Right cardiac atrium (tissue), 5 donors: Measurements from ENCODE around the gene NPHS1. TPM values are rescaled to one million over a fixed set of nuclear protein-coding genes. Genes with fewer than 3 reads are reported as not detected.

Experiments
- polyA plus RNA-seq: library from polyadenylated mRNA; stranded (reverse); fragments of 200-250 nt; gene quantifications from one replicate; pipeline ENCODE4 v1.2.3, GENCODE V29; 2013
- total RNA-seq, 4 donors: library from RNA; stranded (reverse); fragmentation: NEBNext Ultra II Directional; extraction: Animal tissue kit (Norgen Biotek cat#: 25700); gene quantifications; one replicate each; pipeline ENCODE4 v1.2.1, GENCODE V29; 2021
- donor health status: healthy with polysubstance abuse.
- donor health status: DM: no; HTN: yes; CAD: no.
- donor health status: DM: no; HTN: no; CAD: no.
- donor health status: DM: no; HTN: yes; CAD: no; lungs with severe emphysema.
- donor health status: DM: yes; HTN: yes; CAD: no.

NPHS1 gene
- total and polyA plus RNA-seq, 5 donors = not detected

Other genes with a start within 250 kb of the NPHS1 start
- 1 to 10 TPM; 3.1 to 5.6 (median 4.8) TPM for gene HAUS5, start 239.8 kb downstream of the NPHS1 start, total RNA-seq
- 4.5 TPM for gene HAUS5, start 239.8 kb downstream of the NPHS1 start, polyA plus RNA-seq
- gene RBM42, start 223.5 kb downstream of the NPHS1 start, total RNA-seq = 10 to 100 TPM; 52.0 to 57.9 (median 54.2) TPM
- 50.9 TPM for gene RBM42, start 223.5 kb downstream of the NPHS1 start, polyA plus RNA-seq
- 1 to 10 TPM in 1 of 4 donors, under 1 TPM in 2, not detected in 1; 0.41 to 1.0 (median 0.59) TPM for gene ETV2, start 210.8 kb downstream of the NPHS1 start, total RNA-seq
- 0.77 TPM for gene ETV2, start 210.8 kb downstream of the NPHS1 start, polyA plus RNA-seq
- 1,000 to 10,000 TPM in 3 of 4 donors, 100 to 1,000 TPM in 1; 899 to 1,285 (median 1,111) TPM for gene COX6B1, start 204.2 kb downstream of the NPHS1 start, total RNA-seq
- 3,084 TPM for gene COX6B1, start 204.2 kb downstream of the NPHS1 start, polyA plus RNA-seq
- gene UPK1A, start 186.0 kb downstream of the NPHS1 start, total RNA-seq = not detected
- gene UPK1A, start 186.0 kb downstream of the NPHS1 start, polyA plus RNA-seq = not detected
- not detected for gene ZBTB32, start 147.9 kb downstream of the NPHS1 start, total RNA-seq
- not detected for gene ZBTB32, start 147.9 kb downstream of the NPHS1 start, polyA plus RNA-seq
- gene KMT2B, start 134.5 kb downstream of the NPHS1 start, total RNA-seq = 10 to 100 TPM; 14.7 to 19.1 (median 17.8) TPM
- gene KMT2B, start 134.5 kb downstream of the NPHS1 start, polyA plus RNA-seq = 13.8 TPM
- 1 to 10 TPM; 1.8 to 6.3 (median 4.4) TPM for gene IGFLR1, start 110.1 kb downstream of the NPHS1 start, total RNA-seq
- 4.7 TPM for gene IGFLR1, start 110.1 kb downstream of the NPHS1 start, polyA plus RNA-seq
- 10 to 100 TPM; 19.6 to 31.3 (median 22.8) TPM for gene U2AF1L4, start 107.1 kb downstream of the NPHS1 start, total RNA-seq
- 32.3 TPM for gene U2AF1L4, start 107.1 kb downstream of the NPHS1 start, polyA plus RNA-seq
- gene PSENEN, start 106.9 kb downstream of the NPHS1 start, total RNA-seq = 10 to 100 TPM; 40.0 to 50.4 (median 43.8) TPM
- gene PSENEN, start 106.9 kb downstream of the NPHS1 start, polyA plus RNA-seq = 69.7 TPM
- gene LIN37, start 103.9 kb downstream of the NPHS1 start, total RNA-seq = 10 to 100 TPM in 2 of 4 donors, 1 to 10 TPM in 2; 8.2 to 14.6 (median 10.3) TPM
- gene LIN37, start 103.9 kb downstream of the NPHS1 start, polyA plus RNA-seq = 17.9 TPM
- 100 to 1,000 TPM; 107 to 207 (median 148) TPM for gene HSPB6, start 95.5 kb downstream of the NPHS1 start, total RNA-seq
- 209 TPM for gene HSPB6, start 95.5 kb downstream of the NPHS1 start, polyA plus RNA-seq
- gene PROSER3, start 94.3 kb downstream of the NPHS1 start, total RNA-seq = 10 to 100 TPM in 1 of 4 donors, 1 to 10 TPM in 3; 5.6 to 10.3 (median 7.4) TPM
- 6.4 TPM for gene PROSER3, start 94.3 kb downstream of the NPHS1 start, polyA plus RNA-seq
- 10 to 100 TPM in 1 of 4 donors, 1 to 10 TPM in 3; 1.5 to 11.8 (median 4.9) TPM for gene ARHGAP33, start 76.9 kb downstream of the NPHS1 start, total RNA-seq
- 4.3 TPM for gene ARHGAP33, start 76.9 kb downstream of the NPHS1 start, polyA plus RNA-seq
- not detected for gene PRODH2, start 39.7 kb downstream of the NPHS1 start, total RNA-seq
- gene PRODH2, start 39.7 kb downstream of the NPHS1 start, polyA plus RNA-seq = not detected
- gene KIRREL2, start 4.4 kb upstream of the NPHS1 start, total RNA-seq = not detected
- not detected for gene KIRREL2, start 4.4 kb upstream of the NPHS1 start, polyA plus RNA-seq
- 10 to 100 TPM; 18.0 to 26.3 (median 21.0) TPM for gene APLP1, start 16.1 kb upstream of the NPHS1 start, total RNA-seq
- 33.2 TPM for gene APLP1, start 16.1 kb upstream of the NPHS1 start, polyA plus RNA-seq
- 10 to 100 TPM in 1 of 4 donors, 1 to 10 TPM in 3; 4.4 to 10.7 (median 6.3) TPM for gene NFKBID, start 48.0 kb upstream of the NPHS1 start, total RNA-seq
- gene NFKBID, start 48.0 kb upstream of the NPHS1 start, polyA plus RNA-seq = 6.4 TPM
- 1 to 10 TPM; 2.3 to 4.4 (median 2.7) TPM for gene HCST, start 50.0 kb upstream of the NPHS1 start, total RNA-seq
- 2.6 TPM for gene HCST, start 50.0 kb upstream of the NPHS1 start, polyA plus RNA-seq
- gene TYROBP, start 55.8 kb upstream of the NPHS1 start, total RNA-seq = 10 to 100 TPM; 37.2 to 52.6 (median 43.3) TPM
- 36.7 TPM for gene TYROBP, start 55.8 kb upstream of the NPHS1 start, polyA plus RNA-seq
- gene LRFN3, start 83.9 kb upstream of the NPHS1 start, total RNA-seq = 10 to 100 TPM in 1 of 4 donors, 1 to 10 TPM in 3; 8.2 to 10.8 (median 9.0) TPM
- 8.4 TPM for gene LRFN3, start 83.9 kb upstream of the NPHS1 start, polyA plus RNA-seq
- 10 to 100 TPM; 10.9 to 14.9 (median 13.3) TPM for gene SDHAF1, start 142.7 kb upstream of the NPHS1 start, total RNA-seq
- 11.2 TPM for gene SDHAF1, start 142.7 kb upstream of the NPHS1 start, polyA plus RNA-seq
- gene SYNE4, start 156.3 kb upstream of the NPHS1 start, total RNA-seq = under 1 TPM in 3 of 4 donors, not detected in 1; 0.12 to 0.25 (median 0.14) TPM
- gene SYNE4, start 156.3 kb upstream of the NPHS1 start, polyA plus RNA-seq = 0.18 TPM
- 10 to 100 TPM in 3 of 4 donors, 1 to 10 TPM in 1; 8.8 to 16.3 (median 12.0) TPM for gene ALKBH6, start 161.7 kb upstream of the NPHS1 start, total RNA-seq
- 18.0 TPM for gene ALKBH6, start 161.7 kb upstream of the NPHS1 start, polyA plus RNA-seq
- 10 to 100 TPM in 3 of 4 donors, 1 to 10 TPM in 1; 8.7 to 11.3 (median 10.3) TPM for gene CLIP3, start 180.4 kb upstream of the NPHS1 start, total RNA-seq
- gene CLIP3, start 180.4 kb upstream of the NPHS1 start, polyA plus RNA-seq = 4.8 TPM
- 1 to 10 TPM; 1.6 to 4.5 (median 3.9) TPM for gene THAP8, start 201.8 kb upstream of the NPHS1 start, total RNA-seq
- 6.6 TPM for gene THAP8, start 201.8 kb upstream of the NPHS1 start, polyA plus RNA-seq
- 10 to 100 TPM in 1 of 4 donors, 1 to 10 TPM in 3; 2.8 to 16.3 (median 8.0) TPM for gene WDR62, start 202.4 kb upstream of the NPHS1 start, total RNA-seq
- gene WDR62, start 202.4 kb upstream of the NPHS1 start, polyA plus RNA-seq = 10.6 TPM